Epithelial cell of proximal tubule (primary cell): ENCODE measurements around the gene EFHD2. TPM values are rescaled to one million over a fixed set of nuclear protein-coding genes. Genes with fewer than 3 reads are reported as not detected.

Experiments
- DNase-seq: peaks from one replicate; pipeline ENCODE4 v3.0.0-alpha.2; 2011; ENCODE audit warnings: low read depth
- H3K4me3 ChIP-seq: 2 replicates; pipeline ENCODE4 v1.5.1; 2011; ENCODE audit warnings: low read depth, mild to moderate bottlenecking, low read length
- CTCF ChIP-seq: conservative IDR thresholded peaks from 2 replicates; pipeline ENCODE4 v1.5.1; 2012; ENCODE audit warnings: low read depth, mild to moderate bottlenecking, low read length
- total RNA-seq: library from RNA; depleted of rRNA; stranded (reverse); fragments of >200 nt; gene quantifications from 2 replicates; pipeline ENCODE4 v1.2.3, GENCODE V29; 2015

Gene EFHD2
- total RNA-seq, 1 donor from 2014 or later: 122 TPM

DNA sequence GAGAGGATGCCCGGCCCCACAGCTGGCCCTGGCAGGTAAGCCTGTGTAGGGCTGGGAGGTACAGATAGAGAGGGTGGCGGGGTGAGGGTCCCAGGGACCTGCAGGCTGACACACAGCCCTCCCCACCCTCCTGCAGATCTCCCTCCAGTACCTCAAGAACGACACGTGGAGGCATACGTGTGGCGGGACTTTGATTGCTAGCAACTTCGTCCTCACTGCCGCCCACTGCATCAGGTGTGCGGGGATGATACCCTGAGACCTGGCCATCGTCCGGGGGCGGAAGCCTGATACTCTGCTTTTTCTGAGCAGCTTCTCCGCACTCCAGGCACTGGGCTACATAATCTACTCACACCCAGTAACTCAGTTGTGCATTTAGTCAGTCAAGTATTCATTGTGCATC is 30.7 kb downstream of the EFHD2 start:
- no peak overlapping the region for H3K4me3 ChIP-seq
- no peak for DNase-seq
- no peak for TF ChIP-seq CTCF

DNA sequence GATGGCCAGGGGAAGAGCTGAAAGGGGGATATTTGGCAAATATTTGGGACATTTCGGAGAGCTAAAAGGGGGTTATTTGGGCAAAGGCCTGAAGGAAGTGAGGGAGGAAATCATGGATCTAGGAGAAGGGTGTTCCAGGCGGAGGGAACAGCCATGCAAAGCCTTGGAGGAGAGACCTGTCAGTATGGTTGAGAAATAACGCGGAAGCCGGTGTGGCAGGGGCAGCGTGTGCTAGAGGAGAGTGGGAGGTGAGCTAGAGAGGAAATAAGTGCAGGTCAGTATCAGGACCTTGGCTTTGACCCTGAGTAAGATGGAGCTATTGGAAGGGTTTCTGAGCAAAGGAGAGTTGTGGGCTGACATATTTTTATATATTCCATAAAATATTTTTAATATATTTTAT is 31.6 kb downstream of the EFHD2 start:
- no peak for TF ChIP-seq CTCF
- H3K4me3 ChIP-seq: no peak overlapping the region
- DNase-seq: no peak

DNA sequence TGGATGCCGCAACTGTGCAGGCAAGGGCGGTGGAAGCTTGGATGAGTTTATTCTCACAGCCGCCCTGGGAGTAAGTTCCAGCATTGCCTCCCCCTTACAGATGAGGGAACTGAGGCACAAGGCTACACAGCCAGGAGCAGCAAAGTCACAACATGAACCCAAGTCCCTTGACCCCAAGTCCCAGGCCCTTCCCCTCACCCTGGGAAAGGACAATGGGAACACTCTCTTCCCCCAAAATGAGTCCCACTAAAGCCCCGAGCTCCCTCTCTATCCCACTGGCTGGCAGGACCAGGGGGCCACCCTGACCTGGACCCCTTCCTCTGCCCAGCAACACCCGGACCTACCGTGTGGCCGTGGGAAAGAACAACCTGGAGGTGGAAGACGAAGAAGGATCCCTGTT is 32.4 kb downstream of the EFHD2 start:
- no peak for TF ChIP-seq CTCF
- H3K4me3 ChIP-seq: no peak overlapping the region
- DNase-seq: no peak

- DNase-seq: no peak
- no peak overlapping the region for H3K4me3 ChIP-seq
- no peak for TF ChIP-seq CTCF
Measured at GRCh38 chr1:15442759-15443158, 33.1 kb downstream of the EFHD2 start.

GRCh38 chr1:15443281-15443680 is 33.6 kb downstream of the EFHD2 start:
- DNase-seq: no peak
- no peak for TF ChIP-seq CTCF
- no peak overlapping the region for H3K4me3 ChIP-seq

- H3K4me3 ChIP-seq: no peak overlapping the region
- no peak for TF ChIP-seq CTCF
- DNase-seq: no peak
Measured at GRCh38 chr1:15444468-15445389, 35.0 kb downstream of the EFHD2 start.
